Measurements from ENCODE around the gene ST14.
"Not testable (repeated sequence)": the region's sequence is repeated elsewhere in the genome, so short reads cannot be mapped to it uniquely, and the experiment has no call there.

Gene ST14

DNA sequence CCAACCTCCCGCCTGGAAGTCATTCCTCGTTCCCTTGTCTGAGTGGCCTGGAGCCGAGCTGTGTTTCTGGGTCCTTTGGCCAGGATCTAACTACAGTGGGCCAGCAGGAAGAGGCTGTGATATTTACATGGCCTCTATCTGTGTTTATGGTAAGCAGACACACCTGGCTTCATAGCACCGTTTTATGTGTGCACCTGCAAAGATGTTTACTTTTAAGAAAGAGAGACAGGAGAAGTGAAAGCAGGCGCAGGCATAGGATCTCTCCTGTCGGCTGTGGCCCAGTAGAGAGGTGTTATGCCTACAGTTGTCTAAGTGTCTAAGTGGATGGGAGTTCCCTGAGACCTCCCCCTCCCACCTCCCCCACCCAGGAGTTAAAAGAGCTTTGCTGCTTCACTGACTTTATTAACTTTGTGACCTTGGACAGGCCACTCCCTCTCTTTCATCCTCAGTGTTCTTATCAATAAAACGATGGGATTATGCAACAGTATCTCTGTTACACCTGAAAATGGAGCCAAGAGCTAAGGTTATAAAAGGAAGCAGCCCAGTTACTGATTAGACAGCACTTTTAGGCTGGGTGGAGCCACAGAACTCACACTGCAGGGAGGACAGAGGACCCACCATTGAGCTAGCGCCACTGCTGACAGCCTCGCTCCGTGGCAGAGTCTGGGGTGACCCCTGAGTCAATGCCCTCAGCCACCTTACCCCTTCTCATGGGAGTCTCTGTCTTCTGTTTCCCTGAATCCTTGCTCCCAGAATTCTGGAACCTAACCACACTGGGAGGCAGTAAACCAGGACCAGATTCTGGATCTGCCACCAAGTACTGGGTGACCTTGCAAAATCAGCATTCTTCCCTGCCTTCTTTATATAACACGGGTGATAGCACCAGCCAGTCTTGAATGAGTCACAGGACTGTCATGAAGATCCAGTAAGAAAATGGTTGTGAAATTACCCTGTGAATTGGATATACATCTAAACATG, 22.0 kb downstream of the ST14 start:
- in situ Hi-C loops (cut with HindIII; ENCODE audit: low sequenced_read_pairs): no loop called here

DNA sequence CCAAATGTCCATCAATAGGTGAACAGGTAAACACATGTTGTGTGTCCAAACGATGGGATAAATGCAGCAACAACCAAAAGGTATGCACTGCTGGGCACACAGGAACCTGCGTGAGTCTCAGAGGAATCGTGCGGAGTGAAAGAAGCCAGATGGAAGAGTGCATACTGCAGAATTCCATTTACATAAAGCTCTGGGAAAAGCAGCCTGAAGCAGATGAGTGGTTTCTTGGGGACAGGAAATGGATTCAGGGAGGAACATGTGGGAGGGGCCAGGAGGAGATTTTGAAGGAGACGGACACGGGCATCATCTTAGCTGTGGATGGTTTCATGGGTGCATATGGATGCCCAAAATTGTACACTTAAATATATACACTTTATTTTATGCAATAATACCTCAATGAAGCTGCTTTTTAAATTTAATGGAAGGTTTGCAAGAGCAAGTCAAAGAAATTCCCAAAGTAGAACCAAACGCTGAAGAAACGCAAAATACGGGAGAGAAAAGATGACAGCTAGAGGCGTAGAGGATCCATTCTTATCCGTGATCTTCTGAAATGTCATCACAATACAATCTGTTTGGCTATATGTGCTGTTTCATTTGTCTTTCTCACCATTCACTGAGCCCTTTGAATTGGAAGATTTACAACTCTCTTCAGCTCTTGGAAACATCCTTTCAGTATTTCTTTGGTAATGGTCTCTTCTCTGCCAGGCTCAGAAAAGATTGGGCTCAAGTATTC, 24.5 kb downstream of the ST14 start:
- in situ Hi-C loops (cut with HindIII; ENCODE audit: low sequenced_read_pairs): no loop called here

DNA sequence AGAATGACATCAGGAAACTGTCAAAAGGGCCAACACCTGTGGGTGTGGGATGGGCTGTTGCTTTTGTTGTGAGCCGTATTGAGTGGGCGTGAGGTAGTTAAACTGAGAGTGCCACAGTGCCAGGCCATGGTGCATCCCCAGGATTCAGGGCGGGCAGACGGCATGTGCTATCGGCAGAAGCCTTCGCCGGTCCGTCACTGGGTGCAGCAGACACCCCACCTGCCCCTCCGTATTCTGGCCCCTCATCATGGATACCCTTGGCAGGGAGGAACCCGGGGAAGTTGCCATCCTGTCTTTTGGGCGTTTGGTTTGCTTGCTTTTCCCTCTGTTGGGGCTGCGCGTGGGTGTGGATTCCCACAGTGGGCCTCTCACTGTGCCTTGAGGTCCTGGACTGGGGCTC, 27.5 kb downstream of the ST14 start:
- in situ Hi-C loops (cut with HindIII; ENCODE audit: low sequenced_read_pairs): no loop called here

DNA sequence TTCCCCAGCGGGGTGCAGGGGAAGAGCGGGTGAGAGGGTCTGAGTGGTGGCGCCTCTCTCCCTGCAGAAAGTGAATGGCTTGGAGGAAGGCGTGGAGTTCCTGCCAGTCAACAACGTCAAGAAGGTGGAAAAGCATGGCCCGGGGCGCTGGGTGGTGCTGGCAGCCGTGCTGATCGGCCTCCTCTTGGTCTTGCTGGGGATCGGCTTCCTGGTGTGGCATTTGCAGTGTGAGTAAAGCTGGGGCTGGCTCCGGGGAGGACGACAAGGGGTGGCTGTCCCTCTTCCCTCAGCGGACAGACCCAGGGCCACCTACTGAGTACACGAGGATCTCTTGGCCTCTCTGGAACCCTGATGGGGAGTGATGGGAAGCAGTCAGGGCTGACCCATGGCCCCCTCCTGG, 28.5 kb downstream of the ST14 start:
- in situ Hi-C loops (cut with HindIII; ENCODE audit: low sequenced_read_pairs): no loop called here

DNA sequence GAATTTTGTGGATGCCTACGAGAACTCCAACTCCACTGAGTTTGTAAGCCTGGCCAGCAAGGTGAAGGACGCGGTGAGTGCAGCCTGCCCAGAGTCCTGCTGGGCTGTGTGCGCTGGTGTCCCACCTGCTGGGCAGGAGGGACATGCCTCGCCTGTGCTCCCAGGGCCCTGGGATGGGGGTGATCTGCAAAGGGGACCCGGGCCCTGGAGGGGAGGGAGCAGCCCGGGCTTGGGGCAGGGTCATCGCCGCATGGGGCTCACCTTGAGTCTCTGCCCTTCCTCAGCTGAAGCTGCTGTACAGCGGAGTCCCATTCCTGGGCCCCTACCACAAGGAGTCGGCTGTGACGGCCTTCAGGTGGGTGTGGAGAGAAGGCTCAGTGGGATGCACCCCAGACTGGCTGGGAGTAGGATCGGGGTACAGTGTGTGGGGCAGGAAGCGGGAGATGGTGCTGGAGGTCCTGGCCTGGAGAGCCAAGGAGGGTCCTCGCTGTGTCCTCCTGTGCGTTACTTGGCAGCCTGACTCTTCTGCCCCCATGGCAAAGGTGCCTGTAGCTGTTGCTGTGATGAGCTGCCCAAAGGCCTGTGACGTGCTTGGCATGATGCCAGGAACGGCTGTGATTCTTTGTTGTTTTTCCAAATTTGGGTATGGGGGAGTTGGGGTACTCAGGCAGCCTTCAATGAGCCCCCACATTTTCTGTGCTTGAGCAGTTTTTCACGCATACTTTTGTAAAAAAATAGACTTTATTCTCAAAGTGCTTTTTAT, 29.2 kb downstream of the ST14 start:
- in situ Hi-C loops (cut with HindIII; ENCODE audit: low sequenced_read_pairs): no loop called here

DNA sequence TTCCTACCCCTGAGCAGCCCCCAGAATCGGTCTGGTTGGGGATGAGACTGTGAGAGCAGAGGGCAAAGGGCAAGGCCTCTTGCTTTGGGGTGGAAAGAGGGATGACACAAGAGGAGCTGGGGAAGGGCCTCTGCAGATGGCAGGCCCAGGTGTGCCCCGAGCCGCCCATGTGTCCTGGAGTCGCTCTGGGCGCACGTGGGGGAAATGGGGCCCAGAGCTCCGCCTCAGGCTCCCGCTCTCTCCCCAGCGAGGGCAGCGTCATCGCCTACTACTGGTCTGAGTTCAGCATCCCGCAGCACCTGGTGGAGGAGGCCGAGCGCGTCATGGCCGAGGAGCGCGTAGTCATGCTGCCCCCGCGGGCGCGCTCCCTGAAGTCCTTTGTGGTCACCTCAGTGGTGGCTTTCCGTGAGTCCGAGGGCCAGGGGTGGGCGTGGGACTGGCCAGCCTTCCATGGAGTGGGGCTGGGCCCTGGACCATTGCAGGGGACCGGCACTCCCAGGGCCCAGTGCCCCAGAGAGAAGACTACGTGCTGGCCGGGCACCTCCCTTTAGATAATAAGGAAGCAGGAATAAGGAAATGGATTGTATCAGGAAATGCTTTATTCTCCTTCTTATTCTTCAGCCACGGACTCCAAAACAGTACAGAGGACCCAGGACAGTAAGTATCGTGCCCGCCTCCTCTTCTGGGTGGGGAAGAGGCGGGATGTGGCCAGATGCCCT, 30.1 kb downstream of the ST14 start:
- in situ Hi-C loops (cut with HindIII; ENCODE audit: low sequenced_read_pairs): no loop called here

DNA sequence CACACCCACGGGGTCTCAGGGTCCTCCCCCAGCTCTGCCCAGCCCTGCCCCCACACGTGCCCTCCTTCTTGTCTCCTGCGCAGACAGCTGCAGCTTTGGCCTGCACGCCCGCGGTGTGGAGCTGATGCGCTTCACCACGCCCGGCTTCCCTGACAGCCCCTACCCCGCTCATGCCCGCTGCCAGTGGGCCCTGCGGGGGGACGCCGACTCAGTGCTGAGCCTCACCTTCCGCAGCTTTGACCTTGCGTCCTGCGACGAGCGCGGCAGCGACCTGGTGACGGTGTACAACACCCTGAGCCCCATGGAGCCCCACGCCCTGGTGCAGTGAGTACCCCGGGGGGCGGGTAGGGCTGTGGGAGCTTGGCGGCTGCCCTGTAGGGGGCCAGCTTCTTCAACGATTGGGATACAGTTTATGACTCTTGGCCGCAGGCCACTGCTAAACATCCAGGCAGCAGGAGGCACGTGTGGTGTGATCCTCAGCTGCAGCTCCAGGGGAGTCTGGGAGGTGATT, 30.8 kb downstream of the ST14 start:
- in situ Hi-C loops (cut with HindIII; ENCODE audit: low sequenced_read_pairs): no loop called here

- in situ Hi-C loops (cut with HindIII; ENCODE audit: low sequenced_read_pairs): no loop called here
Measured at GRCh38 chr11:130191896-130192295, 32.3 kb downstream of the ST14 start.

DNA sequence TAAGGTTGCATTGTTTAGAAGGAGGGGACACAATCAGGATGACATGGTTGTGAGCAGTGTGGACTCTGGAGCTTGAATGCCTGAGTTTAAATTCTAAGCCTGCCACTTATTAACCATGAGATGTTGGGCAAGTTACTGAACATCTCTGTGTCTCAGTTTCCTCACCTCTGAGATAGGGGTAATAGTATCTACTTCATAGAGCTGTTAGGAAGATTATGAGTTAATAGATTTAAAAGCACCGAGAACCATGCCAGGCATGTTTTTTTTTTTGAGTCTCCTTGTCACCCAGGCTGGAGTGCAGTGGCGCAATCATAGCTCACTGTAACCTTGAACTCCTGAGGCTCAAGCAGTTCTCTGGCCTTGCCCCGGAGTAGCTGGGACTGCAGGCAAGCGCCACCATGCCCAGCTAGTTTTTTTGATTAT, 33.3 kb downstream of the ST14 start:
- in situ Hi-C loops (cut with HindIII; ENCODE audit: low sequenced_read_pairs): no loop called here

- in situ Hi-C loops (cut with HindIII; ENCODE audit: low sequenced_read_pairs): not testable (repeated sequence)
Measured at GRCh38 chr11:130193551-130193950, 34.0 kb downstream of the ST14 start.

DNA sequence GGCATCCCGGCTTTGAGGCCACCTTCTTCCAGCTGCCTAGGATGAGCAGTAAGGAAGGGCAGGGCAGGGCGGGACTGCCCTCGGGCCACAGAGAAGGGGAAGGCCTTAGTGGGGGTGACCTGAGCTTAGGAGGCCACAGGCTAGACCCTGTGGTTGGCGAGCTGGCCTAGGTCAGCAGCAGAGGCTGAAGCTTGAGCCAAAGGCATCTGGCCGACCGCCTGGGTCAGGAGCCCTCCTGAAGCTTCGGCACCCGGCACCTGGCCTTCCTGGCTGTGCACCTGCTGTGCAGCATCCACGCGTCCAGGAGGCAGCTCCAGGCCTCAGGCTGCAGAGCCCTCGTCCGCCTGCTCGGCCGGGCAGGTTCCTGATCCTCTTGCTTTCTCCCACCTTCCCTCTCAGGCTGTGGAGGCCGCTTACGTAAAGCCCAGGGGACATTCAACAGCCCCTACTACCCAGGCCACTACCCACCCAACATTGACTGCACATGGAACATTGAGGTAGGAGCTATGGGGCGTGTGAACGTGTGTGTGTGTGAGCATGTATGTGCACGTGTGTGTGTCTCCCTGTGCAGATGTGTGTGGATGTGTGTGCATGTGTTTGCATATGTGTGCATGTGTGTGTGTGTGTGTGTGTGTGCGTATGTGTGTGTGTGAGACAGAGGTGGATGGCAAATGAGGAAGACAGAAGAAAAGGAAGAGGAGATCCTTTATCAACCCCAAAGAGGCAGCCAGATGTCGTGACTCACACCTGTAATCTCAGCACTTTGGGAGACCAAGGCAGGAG, 34.9 kb downstream of the ST14 start:
- in situ Hi-C loops (cut with HindIII; ENCODE audit: low sequenced_read_pairs): no loop called here

GRCh38 chr11:130197386-130198035, 37.9 kb downstream of the ST14 start:
- in situ Hi-C loops (cut with HindIII; ENCODE audit: low sequenced_read_pairs): no loop called here

DNA sequence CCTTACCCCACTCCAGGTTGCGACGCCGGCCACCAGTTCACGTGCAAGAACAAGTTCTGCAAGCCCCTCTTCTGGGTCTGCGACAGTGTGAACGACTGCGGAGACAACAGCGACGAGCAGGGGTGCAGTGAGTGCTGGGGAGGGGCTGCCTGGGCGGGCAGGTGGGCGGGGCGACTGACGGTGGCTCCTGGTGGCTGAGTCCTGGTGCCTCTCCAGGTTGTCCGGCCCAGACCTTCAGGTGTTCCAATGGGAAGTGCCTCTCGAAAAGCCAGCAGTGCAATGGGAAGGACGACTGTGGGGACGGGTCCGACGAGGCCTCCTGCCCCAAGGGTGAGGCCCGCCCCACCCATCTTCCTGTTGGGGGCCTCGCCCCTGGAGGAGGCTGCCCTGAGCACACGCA, 38.7 kb downstream of the ST14 start:
- in situ Hi-C loops (cut with HindIII; ENCODE audit: low sequenced_read_pairs): no loop called here

DNA sequence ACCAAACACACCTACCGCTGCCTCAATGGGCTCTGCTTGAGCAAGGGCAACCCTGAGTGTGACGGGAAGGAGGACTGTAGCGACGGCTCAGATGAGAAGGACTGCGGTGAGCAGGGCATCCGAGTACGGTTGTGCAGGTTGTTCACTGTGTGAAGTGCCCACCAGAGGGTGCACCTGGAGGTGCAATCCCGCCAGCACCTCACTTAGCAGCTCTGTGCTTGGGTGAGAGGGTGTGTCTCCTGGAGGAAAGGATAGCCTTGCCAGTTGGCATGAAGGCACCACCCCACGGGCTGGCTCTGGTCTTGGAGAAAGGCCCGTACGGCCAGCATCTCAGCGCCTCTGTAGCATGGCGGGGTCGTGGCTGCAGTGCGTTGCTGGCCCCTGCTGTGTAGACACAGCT, 39.4 kb downstream of the ST14 start:
- in situ Hi-C loops (cut with HindIII; ENCODE audit: low sequenced_read_pairs): no loop called here

DNA sequence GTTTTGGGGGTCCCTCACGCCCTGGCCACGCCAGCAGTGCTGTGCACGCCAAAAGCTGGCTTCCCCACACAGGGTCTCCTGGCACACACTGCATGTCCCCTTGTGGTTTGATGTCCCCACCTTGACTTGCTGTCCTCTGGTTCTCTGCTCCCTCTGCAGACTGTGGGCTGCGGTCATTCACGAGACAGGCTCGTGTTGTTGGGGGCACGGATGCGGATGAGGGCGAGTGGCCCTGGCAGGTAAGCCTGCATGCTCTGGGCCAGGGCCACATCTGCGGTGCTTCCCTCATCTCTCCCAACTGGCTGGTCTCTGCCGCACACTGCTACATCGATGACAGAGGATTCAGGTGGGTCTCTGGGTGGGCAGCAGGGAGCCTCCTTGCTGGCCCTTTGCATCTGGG, 40.2 kb downstream of the ST14 start:
- in situ Hi-C loops (cut with HindIII; ENCODE audit: low sequenced_read_pairs): no loop called here

DNA sequence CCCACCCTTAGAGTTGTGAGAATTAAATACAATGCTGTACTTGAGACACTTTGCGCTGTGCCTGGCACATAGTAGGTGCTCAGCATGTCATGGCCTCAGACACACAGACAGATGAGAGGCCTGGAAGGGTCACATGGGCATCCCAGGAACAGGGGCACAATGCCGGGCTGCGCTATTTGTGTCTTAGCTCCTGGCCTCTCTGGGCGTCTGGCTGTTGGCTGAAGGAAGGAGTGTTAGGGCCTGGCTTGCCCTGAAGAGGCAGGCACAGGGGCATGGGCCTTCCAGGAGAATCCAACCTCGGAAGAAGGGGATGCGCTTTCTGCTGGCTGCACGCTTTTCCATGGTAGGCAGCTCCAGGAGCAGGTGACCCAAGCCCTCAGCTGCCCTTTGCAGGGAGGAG, 41.4 kb downstream of the ST14 start:
- in situ Hi-C loops (cut with HindIII; ENCODE audit: low sequenced_read_pairs): no loop called here

DNA sequence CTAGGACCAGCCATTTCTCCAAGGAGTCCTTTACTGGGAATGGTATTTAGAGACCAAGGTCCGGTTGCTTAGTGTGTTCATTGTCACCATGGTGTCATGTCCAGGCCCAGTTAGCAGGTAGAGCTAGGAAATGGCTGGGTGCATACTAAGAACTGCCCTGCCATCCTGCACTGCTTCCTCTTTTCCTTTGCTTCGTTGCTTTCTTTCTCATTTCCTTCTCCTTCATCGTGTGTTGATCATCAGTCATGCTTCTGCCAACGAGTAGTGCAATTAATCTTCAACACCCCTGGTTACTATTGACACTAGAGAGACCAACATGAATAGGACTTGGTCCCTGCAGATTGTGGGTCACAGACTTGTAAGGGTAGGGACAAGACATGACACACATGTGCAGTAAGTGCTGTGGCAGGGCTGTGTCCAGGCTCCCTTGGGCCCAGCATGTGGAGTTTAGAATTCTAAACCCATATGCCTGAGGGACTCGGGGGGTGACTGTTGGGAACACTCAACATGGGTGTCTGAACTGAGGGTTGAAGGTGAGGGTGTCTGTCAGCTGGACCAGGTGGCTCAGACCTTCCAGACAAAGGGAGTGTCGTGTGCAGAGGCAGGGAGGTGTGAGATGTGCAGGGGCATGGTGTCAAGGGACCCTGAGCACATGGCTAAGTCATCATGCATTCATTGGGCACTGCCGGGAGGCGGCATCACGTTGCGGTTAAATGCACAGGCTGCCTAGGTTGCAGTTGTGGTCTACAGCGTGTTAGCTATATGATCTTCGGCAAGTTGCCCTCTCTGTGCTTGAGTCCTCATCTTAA, 42.6 kb downstream of the ST14 start:
- in situ Hi-C loops (cut with HindIII; ENCODE audit: low sequenced_read_pairs): no loop called here
